Peyer's patch (tissue), 4 donors: ENCODE results near the gene SLC44A3.

ENCODE experiments used
- CTCF ChIP-seq, 6 experiments: fragments of 450-650 bp in 4 of 6; fragments of 200-600 bp in 2 of 6; sonication (generic) in 1 of 6; IDR thresholded peaks; one replicate each; pipeline ENCODE4 v1.5.1; 2017 to 2019; ENCODE audit warnings: antibody characterized with exemption in 6 of 6, mild to moderate bottlenecking in 3 of 6, moderate library complexity in 1 of 6
- POLR2A ChIP-seq, 2 donors: fragments of 450-650 bp; IDR thresholded peaks; one replicate each; pipeline ENCODE4 v1.5.1; 2017; ENCODE audit warnings: antibody characterized with exemption in 2 of 2, mild to moderate bottlenecking in 2 of 2, moderate library complexity in 2 of 2

GRCh38 chr1:94909486-94909885, 89.3 kb downstream of the SLC44A3 start:
- TF ChIP-seq CTCF (IDR thresholded peaks at IDR 0.05) (no peak), POLR2A (IDR thresholded peaks at IDR 0.05) (no peak)
